ENCODE measurements around the gene PBX4.

DNA sequence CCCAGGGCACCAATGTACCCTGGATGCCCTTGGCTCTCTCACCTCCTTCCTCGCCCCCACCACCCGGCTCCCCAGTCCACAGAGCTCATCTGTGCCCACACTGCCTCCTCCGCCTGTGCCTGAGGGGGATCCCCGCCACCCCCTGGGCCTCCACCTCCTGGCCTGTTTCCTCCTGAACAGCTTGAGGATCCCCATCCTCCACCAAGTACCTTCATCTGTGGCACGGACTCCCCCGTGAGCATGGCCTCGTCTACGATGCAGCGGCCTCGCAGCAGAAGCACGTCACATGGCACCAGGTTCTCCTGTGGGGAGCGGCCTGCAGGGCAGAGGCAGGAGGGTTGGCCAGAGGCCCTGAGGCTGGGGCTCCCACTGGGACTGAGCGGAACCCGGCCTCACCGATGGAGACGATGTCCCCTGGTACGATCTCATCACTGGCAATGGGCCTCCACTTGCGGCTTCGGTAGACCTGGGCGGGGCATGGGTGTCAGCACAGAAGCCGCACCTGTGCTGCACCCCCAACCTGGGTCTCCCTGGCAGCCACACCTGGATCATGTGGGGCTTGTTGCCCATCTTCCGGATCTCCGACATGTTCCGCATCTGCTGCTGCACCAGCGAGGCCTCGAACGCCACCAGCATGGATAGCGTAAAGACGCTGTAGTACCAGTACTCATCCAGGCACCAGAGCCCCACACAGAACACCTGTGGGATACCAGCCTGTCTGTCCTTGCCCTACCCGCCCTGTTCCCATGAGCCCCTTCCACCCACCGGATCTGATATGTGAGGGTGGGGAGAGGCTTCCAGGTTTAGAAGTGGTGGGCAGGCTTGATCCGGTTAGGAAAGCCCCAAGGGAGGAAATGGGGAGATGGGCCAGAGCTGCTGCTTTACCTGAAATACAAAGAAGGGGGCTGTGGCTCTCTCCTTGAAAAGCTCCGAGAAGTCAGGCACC is 38.2 kb upstream of the PBX4 start:
- TF ChIP-seq POLR2AphosphoS5 (IDR thresholded peaks at IDR 0.05) = no peak
- TF ChIP-seq, protein P1, sequence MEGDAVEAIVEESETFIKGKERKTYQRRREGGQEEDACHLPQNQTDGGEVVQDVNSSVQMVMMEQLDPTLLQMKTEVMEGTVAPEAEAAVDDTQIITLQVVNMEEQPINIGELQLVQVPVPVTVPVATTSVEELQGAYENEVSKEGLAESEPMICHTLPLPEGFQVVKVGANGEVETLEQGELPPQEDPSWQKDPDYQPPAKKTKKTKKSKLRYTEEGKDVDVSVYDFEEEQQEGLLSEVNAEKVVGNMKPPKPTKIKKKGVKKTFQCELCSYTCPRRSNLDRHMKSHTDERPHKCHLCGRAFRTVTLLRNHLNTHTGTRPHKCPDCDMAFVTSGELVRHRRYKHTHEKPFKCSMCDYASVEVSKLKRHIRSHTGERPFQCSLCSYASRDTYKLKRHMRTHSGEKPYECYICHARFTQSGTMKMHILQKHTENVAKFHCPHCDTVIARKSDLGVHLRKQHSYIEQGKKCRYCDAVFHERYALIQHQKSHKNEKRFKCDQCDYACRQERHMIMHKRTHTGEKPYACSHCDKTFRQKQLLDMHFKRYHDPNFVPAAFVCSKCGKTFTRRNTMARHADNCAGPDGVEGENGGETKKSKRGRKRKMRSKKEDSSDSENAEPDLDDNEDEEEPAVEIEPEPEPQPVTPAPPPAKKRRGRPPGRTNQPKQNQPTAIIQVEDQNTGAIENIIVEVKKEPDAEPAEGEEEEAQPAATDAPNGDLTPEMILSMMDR (IDR thresholded peaks at IDR 0.05) = no peak

Data from stomach (tissue), 4 donors.